H9 (cell line): ENCODE data around the gene ARID1B. TPM values are rescaled to one million over a fixed set of nuclear protein-coding genes. Genes with fewer than 3 reads are reported as not detected.

Experiments
- DNase-seq: peaks from one replicate; pipeline ENCODE4 v3.0.0-alpha.2; 2017
- H2AFZ ChIP-seq: one replicate; pipeline ENCODE4 v1.6.1; 2013; ENCODE audit warnings: mild to moderate bottlenecking, low read length, control low read depth, moderate library complexity
- H2AK5ac ChIP-seq: 2 replicates; pipeline ENCODE4 v1.6.1; 2013; ENCODE audit warnings: low read length, control low read depth, mixed read lengths; ENCODE audit not compliant: insufficient read length
- H2BK120ac ChIP-seq: one replicate; pipeline ENCODE4 v1.6.1; 2013; ENCODE audit warnings: low read depth, mild to moderate bottlenecking, low read length, control low read depth, inconsistent platforms; ENCODE audit not compliant: poor library complexity, severe bottlenecking
- H2BK12ac ChIP-seq: 2 replicates; pipeline ENCODE4 v1.6.1; 2013; ENCODE audit warnings: low read length, control low read depth, mixed read lengths, low read depth; ENCODE audit not compliant: insufficient read length
- H2BK15ac ChIP-seq: 2 replicates; pipeline ENCODE4 v1.6.1; 2013; ENCODE audit warnings: low read depth, low read length, control low read depth
- H2BK20ac ChIP-seq: one replicate; pipeline ENCODE4 v1.6.1; 2013; ENCODE audit warnings: low read depth, mild to moderate bottlenecking, low read length, control low read depth, inconsistent platforms; ENCODE audit not compliant: poor library complexity, severe bottlenecking
- H2BK5ac ChIP-seq: 2 replicates; pipeline ENCODE4 v1.6.1; 2013; ENCODE audit warnings: low read length, control low read depth, mixed read lengths; ENCODE audit not compliant: insufficient read length
- H3K14ac ChIP-seq: 2 replicates; pipeline ENCODE4 v1.6.1; 2013; ENCODE audit warnings: low read length, control low read depth; ENCODE audit not compliant: insufficient read depth
- H3K18ac ChIP-seq: 2 replicates; pipeline ENCODE4 v1.6.1; 2013; ENCODE audit warnings: low read depth, mild to moderate bottlenecking, mixed read lengths, low read length, control low read depth; ENCODE audit not compliant: insufficient read length
- H3K23ac ChIP-seq: 2 replicates; pipeline ENCODE4 v1.6.1; 2013; ENCODE audit warnings: low read length, control low read depth, mixed read lengths, low read depth; ENCODE audit not compliant: insufficient read length
- H3K23me2 ChIP-seq: 2 replicates; pipeline ENCODE4 v1.6.1; 2013; ENCODE audit warnings: low read depth, mild to moderate bottlenecking, mixed read lengths, low read length, control low read depth; ENCODE audit not compliant: insufficient read length, poor library complexity, severe bottlenecking
- H3K27ac ChIP-seq: 2 replicates; pipeline ENCODE4 v1.5.1; 2013; ENCODE audit warnings: low read length, control low read depth, mixed read lengths, low read depth; ENCODE audit not compliant: insufficient read length
- H3K27me3 ChIP-seq: 2 replicates; pipeline ENCODE4 v1.6.1; 2013; ENCODE audit warnings: low read length, control low read depth, inconsistent platforms; ENCODE audit not compliant: insufficient read depth
- H3K4ac ChIP-seq: 2 replicates; pipeline ENCODE4 v1.6.1; 2013; ENCODE audit warnings: low read depth, mild to moderate bottlenecking, control low read depth, inconsistent platforms, low read length, moderate library complexity
- H3K4me1 ChIP-seq: 2 replicates; pipeline ENCODE4 v1.6.1; 2013; ENCODE audit warnings: low read length, control low read depth, inconsistent platforms; ENCODE audit not compliant: insufficient read depth
- H3K4me2 ChIP-seq: 2 replicates; pipeline ENCODE4 v1.6.1; 2013; ENCODE audit warnings: low read length, control low read depth, mixed read lengths; ENCODE audit not compliant: insufficient read length, insufficient read depth
- H3K56ac ChIP-seq: 2 replicates; pipeline ENCODE4 v1.6.1; 2013; ENCODE audit warnings: low read depth, mild to moderate bottlenecking, mixed read lengths, low read length, control low read depth; ENCODE audit not compliant: insufficient read length
- H3K79me1 ChIP-seq: 2 replicates; pipeline ENCODE4 v1.6.1; 2013; ENCODE audit warnings: low read depth, mild to moderate bottlenecking, moderate library complexity, low read length, control low read depth, inconsistent platforms; ENCODE audit not compliant: insufficient read depth, poor library complexity, severe bottlenecking
- H3K79me2 ChIP-seq: 2 replicates; pipeline ENCODE4 v1.6.1; 2013; ENCODE audit warnings: low read length, control low read depth, inconsistent platforms; ENCODE audit not compliant: insufficient read depth
- H3K9ac ChIP-seq: 2 replicates; pipeline ENCODE4 v1.6.1; 2013; ENCODE audit warnings: low read length, control low read depth, mixed read lengths; ENCODE audit not compliant: insufficient read length; ENCODE audit errors: extremely low read depth
- H3K9me3 ChIP-seq: one replicate; pipeline ENCODE4 v1.6.1; 2013; ENCODE audit warnings: low read depth, low read length, inconsistent platforms; ENCODE audit not compliant: control insufficient read depth
- H3T11ph ChIP-seq: one replicate; pipeline ENCODE4 v1.6.1; 2013; ENCODE audit warnings: mild to moderate bottlenecking, low read length, control low read depth, inconsistent platforms
- H4K20me1 ChIP-seq: one replicate; pipeline ENCODE4 v1.6.1; 2013; ENCODE audit not compliant: control insufficient read depth, insufficient read length, insufficient read depth
- H4K5ac ChIP-seq: 2 replicates; pipeline ENCODE4 v1.6.1; 2013; ENCODE audit warnings: low read depth, mild to moderate bottlenecking, mixed read lengths, low read length, control low read depth; ENCODE audit not compliant: insufficient read length
- H4K8ac ChIP-seq: replicated peaks from 2 replicates; pipeline ENCODE4 v1.6.1; 2013; ENCODE audit warnings: low read length, control low read depth, mixed read lengths, low read depth; ENCODE audit not compliant: insufficient read length
- H4K91ac ChIP-seq: 2 replicates; pipeline ENCODE4 v1.6.1; 2013; ENCODE audit warnings: low read depth, mild to moderate bottlenecking, moderate library complexity, mixed read lengths, low read length, control low read depth; ENCODE audit not compliant: insufficient read length
- H3K27ac Mint-ChIP-seq, 3 experiments: 2 replicates in 2 of 3; 3 replicates in 1 of 3; pipeline ENCODE4 v1.8.0; 2020 to 2021; ENCODE audit warnings: mixed read lengths in 3 of 3, mild to moderate bottlenecking in 1 of 3, moderate library complexity in 1 of 3
- H3K27me3 Mint-ChIP-seq: 2 replicates; pipeline ENCODE4 v1.8.0; 2021; ENCODE audit warnings: low read depth, mild to moderate bottlenecking, moderate library complexity, mixed read lengths
- H3K36me3 Mint-ChIP-seq, 3 experiments: 2 replicates in 2 of 3; 3 replicates in 1 of 3; pipeline ENCODE4 v1.8.0; 2020 to 2021; ENCODE audit warnings: low read depth in 3 of 3, mixed read lengths in 3 of 3; ENCODE audit not compliant: insufficient read depth in 1 of 3
- H3K4me1 Mint-ChIP-seq, 2 experiments: 2 replicates each; pipeline ENCODE4 v1.8.0; 2020; ENCODE audit warnings: mixed read lengths in 2 of 2
- H3K4me3 Mint-ChIP-seq, 2 experiments: 2 replicates in 1 of 2; 3 replicates in 1 of 2; pipeline ENCODE4 v1.8.0; 2020 to 2021; ENCODE audit warnings: mild to moderate bottlenecking in 2 of 2, mixed read lengths in 2 of 2, moderate library complexity in 1 of 2
- H3K9me3 Mint-ChIP-seq, 2 experiments: 2 replicates in 1 of 2; 3 replicates in 1 of 2; pipeline ENCODE4 v1.8.0; 2020; ENCODE audit warnings: mild to moderate bottlenecking in 2 of 2, mixed read lengths in 2 of 2, moderate library complexity in 1 of 2
- WGBS: extraction: QIAGEN DNeasy Blood & Tissue Kit; methylation state at CpG from one replicate; pipeline ENCODE4 v1.1.7; 2013; ENCODE audit warnings: missing lambda C conversion rate, low lambda C conversion rate, mixed read lengths; ENCODE audit not compliant: insufficient read length; ENCODE audit errors: extremely low coverage; 5-methylcytosine and 5-hydroxymethylcytosine counted together
- total RNA-seq: library from RNA; stranded (reverse); gene quantifications from 2 replicates; pipeline ENCODE4 v1.2.1, GENCODE V29; 2021
- TF ChIP-seq, protein P1 (sequence below): fragments of 200-600 bp; sonication (generic); conservative IDR thresholded peaks from 3 replicates; pipeline ENCODE4 v1.8.0; 2021; ENCODE audit warnings: antibody characterized with exemption, mild to moderate bottlenecking

Gene ARID1B
- total RNA-seq, 1 experiment from 2014 or later, result 88.2 TPM

DNA sequence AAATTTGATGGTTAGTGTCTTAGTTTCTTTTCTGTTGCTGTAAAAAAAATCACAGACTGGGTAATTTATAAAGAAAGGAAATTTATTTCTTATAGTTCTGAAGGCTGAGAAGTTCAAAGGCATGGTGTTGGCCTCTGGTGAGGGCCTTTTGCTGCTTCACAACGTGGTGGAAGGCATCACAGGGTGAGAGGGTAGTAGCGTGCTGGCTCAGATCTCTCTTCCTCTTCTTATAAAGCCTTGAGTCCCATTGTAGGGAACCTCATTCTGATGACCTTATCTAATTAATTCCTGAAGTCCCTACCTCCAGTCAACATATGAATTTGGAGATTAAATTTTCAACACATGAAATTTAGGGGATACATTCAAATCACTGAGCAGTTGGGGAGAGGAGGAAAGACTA, 62.0 kb downstream of the ARID1B start:
- Histone ChIP-seq H2BK20ac (no peak overlapping the region), H4K20me1 (no peaks in the 10 kb centered on the region), H3T11ph (no peak overlapping the region), H3K4me1 (peaks cover 11% of the 10 kb centered on the region; the same call in 1 of the 2 replicates), H3K18ac (no peak overlapping the region), H3K4me2 (no peak overlapping the region), H3K23me2 (no peaks in the 10 kb centered on the region), H3K9me3 (no peaks in the 10 kb centered on the region), H3K23ac (no peak overlapping the region), H4K91ac (no peak overlapping the region), H3K27me3 (no peaks in the 10 kb centered on the region), H3K14ac (no peak overlapping the region), H2BK120ac (no peak overlapping the region), H3K56ac (no peak overlapping the region), H3K27ac (no peak overlapping the region), H2BK5ac (no peak overlapping the region), H4K8ac (no peak overlapping the region), H2BK12ac (no peak overlapping the region), H2AK5ac (no peak overlapping the region), H2AFZ (no peak overlapping the region), H3K79me2 (peaks cover 21% of the 10 kb centered on the region), H2BK15ac (no peak overlapping the region), H3K9ac (no peak overlapping the region), H3K4ac (no peak overlapping the region), H4K5ac (no peak overlapping the region), H3K79me1 (peaks cover 5% of the 10 kb centered on the region)
- Mint-ChIP-seq H3K36me3 (peaks cover under 1 to 9% (median 3%) of the 10 kb centered on the region in 3 experiments; a peak in 4 of 7 replicates), H3K27ac (peak overlapping the region; percentile 25 to 90 (median 65); a peak in 2 of 7 replicates), H3K4me1 (peaks cover 66% of the 10 kb centered on the region in 2 experiments), H3K4me3 (no peak overlapping the region), H3K9me3 (no peaks in the 10 kb centered on the region), H3K27me3 (no peaks in the 10 kb centered on the region)
- WGBS, result no CpG with 5 or more reads among the region's 2 CpGs
- no peak for DNase-seq
- TF ChIP-seq, protein P1, sequence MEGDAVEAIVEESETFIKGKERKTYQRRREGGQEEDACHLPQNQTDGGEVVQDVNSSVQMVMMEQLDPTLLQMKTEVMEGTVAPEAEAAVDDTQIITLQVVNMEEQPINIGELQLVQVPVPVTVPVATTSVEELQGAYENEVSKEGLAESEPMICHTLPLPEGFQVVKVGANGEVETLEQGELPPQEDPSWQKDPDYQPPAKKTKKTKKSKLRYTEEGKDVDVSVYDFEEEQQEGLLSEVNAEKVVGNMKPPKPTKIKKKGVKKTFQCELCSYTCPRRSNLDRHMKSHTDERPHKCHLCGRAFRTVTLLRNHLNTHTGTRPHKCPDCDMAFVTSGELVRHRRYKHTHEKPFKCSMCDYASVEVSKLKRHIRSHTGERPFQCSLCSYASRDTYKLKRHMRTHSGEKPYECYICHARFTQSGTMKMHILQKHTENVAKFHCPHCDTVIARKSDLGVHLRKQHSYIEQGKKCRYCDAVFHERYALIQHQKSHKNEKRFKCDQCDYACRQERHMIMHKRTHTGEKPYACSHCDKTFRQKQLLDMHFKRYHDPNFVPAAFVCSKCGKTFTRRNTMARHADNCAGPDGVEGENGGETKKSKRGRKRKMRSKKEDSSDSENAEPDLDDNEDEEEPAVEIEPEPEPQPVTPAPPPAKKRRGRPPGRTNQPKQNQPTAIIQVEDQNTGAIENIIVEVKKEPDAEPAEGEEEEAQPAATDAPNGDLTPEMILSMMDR, result no peak
